ENCODE data around the gene BEAN1.

DNA sequence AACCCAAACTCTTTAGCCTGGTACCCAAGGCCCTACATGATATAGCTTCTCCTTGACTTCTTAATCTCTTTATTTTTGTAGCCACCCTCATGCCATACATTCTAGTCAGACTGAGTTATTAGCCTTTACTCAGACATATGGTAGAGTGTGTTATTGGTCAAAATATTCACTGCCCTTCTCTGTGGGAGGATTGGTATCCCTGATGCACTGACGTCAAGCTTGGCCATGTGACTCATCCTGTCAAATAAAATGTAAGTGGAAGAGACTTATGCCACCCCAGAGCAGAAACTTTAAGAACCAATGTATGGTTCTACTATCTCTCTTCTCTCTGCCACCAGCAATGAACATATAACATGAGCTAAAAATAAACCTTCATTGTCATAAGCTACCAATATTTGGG, 12.2 kb upstream of the BEAN1 start:
- TF ChIP-seq TAF1 (IDR thresholded peaks at IDR 0.05; ENCODE audit: low read depth, low read length) (no peak), POU2F2 (IDR thresholded peaks at IDR 0.05; ENCODE audit: low read depth, low read length) (no peak), POLR2A (IDR thresholded peaks at IDR 0.05; ENCODE audit: low read depth, low read length) (no peak), POLR2AphosphoS5 (IDR thresholded peaks at IDR 0.05; ENCODE audit: low read depth, low read length) (no peak), SPI1 (IDR thresholded peaks at IDR 0.05; ENCODE audit: low read depth, low read length) (no peak), PAX5 (IDR thresholded peaks at IDR 0.05; ENCODE audit: insufficient read depth, low read length, severe bottlenecking) (no peak)

Data from GM12891 (cell line).